ENCODE results near the gene SRGAP1.

GRCh38 chr12:64107776-64108175, 263.3 kb downstream of the SRGAP1 start:
- no peak for TF ChIP-seq CTCF (IDR thresholded peaks at IDR 0.05)
- no peak for TF ChIP-seq POLR2A (IDR thresholded peaks at IDR 0.05)
- no peak for TF ChIP-seq EP300 (IDR thresholded peaks at IDR 0.05)
